HepG2 (cell line): ENCODE results near the gene TTBK2. TPM values are rescaled to one million over a fixed set of nuclear protein-coding genes. Genes with fewer than 3 reads are reported as not detected.

Experiments
- ATAC-seq: fragments of 200-7000 bp; cut with Tn5 transposase; 3 replicates; pipeline ENCODE4 v1.9.1; 2020; ENCODE audit warnings: mild to moderate bottlenecking, moderate library complexity
- BruUV-seq: library from RNA; stranded (reverse); fragments of 400-500 nt; replicated peaks from 2 replicates; lab custom pipeline; 2021; lab: Mats Ljungman, UMichigan
- CTCF ChIA-PET: fragments of 300-600 bp; formaldehyde crosslinking; extraction: SDS; loops from one replicate; lab custom pipeline; 2021; ENCODE audit warnings: low total read pairs, inconsistent platforms, low intra/inter-chr PET ratio; lab: Yijun Ruan, JAX
- POLR2A ChIA-PET: fragments of 350-600 bp; sonication (Branson Sonifier 250); formaldehyde crosslinking; loops from one replicate; lab custom pipeline; 2020; ENCODE audit warnings: antibody characterized with exemption, inconsistent platforms; lab: Yijun Ruan, JAX
- DNase-seq: peaks from one replicate; pipeline ENCODE4 v3.0.0-alpha.2; 2015; ENCODE audit warnings: low spot score
- FAIRE-seq: peaks from 3 replicates; lab custom pipeline; 2011; peaks lifted over from hg19 to GRCh38; lab: Jason Lieb, UNC
- H2AFZ ChIP-seq: one replicate; pipeline ENCODE4 v1.6.1; 2011; ENCODE audit warnings: low read length, inconsistent platforms
- H3K27ac ChIP-seq: fragments of 300-600 bp; 3 replicates; pipeline ENCODE4 v1.8.0; 2011; ENCODE audit warnings: mixed run types, mild to moderate bottlenecking, mixed read lengths, low read length, inconsistent platforms; ENCODE audit not compliant: insufficient read depth; ENCODE audit errors: extremely low read length
- H3K27me3 ChIP-seq, 2 experiments: fragments of 200-600 bp in 1 of 2; 2 replicates in 1 of 2; 3 replicates in 1 of 2; pipeline versions ENCODE4 v1.6.0 to v1.8.0; 2011; ENCODE audit warnings: low read length in 2 of 2, mild to moderate bottlenecking in 2 of 2, moderate library complexity in 2 of 2, inconsistent platforms in 1 of 2; ENCODE audit not compliant: insufficient read depth in 2 of 2, control insufficient read depth in 1 of 2
- H3K36me3 ChIP-seq, 2 experiments: fragments of 200-600 bp in 1 of 2; replicated peaks in 1 of 2; 2 replicates in 1 of 2; 3 replicates in 1 of 2; pipeline versions ENCODE4 v1.5.1 to v1.8.0; 2011; ENCODE audit warnings: low read length in 2 of 2, inconsistent platforms in 1 of 2; ENCODE audit not compliant: insufficient read depth in 2 of 2, control insufficient read depth in 1 of 2
- H3K4me1 ChIP-seq: 2 replicates; pipeline ENCODE4 v1.5.1; 2012; ENCODE audit warnings: low read length, inconsistent platforms; ENCODE audit not compliant: insufficient read depth
- H3K4me2 ChIP-seq: 2 replicates; pipeline ENCODE4 v1.6.0; 2011; ENCODE audit warnings: low read depth, low read length, inconsistent platforms
- H3K4me3 ChIP-seq, 3 experiments: fragments of 200-600 bp in 1 of 3; sonication (generic), shearing (Covaris generic) in 1 of 3; replicated peaks in 1 of 3; 2 replicates each; pipeline ENCODE4 v1.5.1; 2011 to 2016; ENCODE audit warnings: low read length in 3 of 3, inconsistent platforms in 2 of 3, low read depth in 2 of 3, mild to moderate bottlenecking in 2 of 3, control low read depth in 1 of 3, mixed read lengths in 1 of 3; ENCODE audit not compliant: insufficient read depth in 1 of 3
- H3K79me2 ChIP-seq: one replicate; pipeline ENCODE4 v1.6.1; 2011; ENCODE audit warnings: low read length, inconsistent platforms; ENCODE audit not compliant: insufficient read depth
- H3K9ac ChIP-seq: 2 replicates; pipeline ENCODE4 v1.6.0; 2011; ENCODE audit warnings: mild to moderate bottlenecking, low read depth, low read length, inconsistent platforms; ENCODE audit not compliant: insufficient read depth
- H3K9me3 ChIP-seq: 2 replicates; pipeline ENCODE4 v1.5.1; 2012; ENCODE audit warnings: mild to moderate bottlenecking, low read length
- H4K20me1 ChIP-seq: 2 replicates; pipeline ENCODE4 v1.6.0; 2011; ENCODE audit warnings: inconsistent platforms, mild to moderate bottlenecking, low read length, moderate library complexity; ENCODE audit not compliant: insufficient read depth
- ADNP ChIP-seq: sonication (generic); formaldehyde crosslinking; IDR thresholded peaks from 2 replicates; pipeline ENCODE4 v1.4.0; 2020; ENCODE audit warnings: missing genetic modification reagents
- BORCS8-MEF2B ChIP-seq: sonication (generic); formaldehyde crosslinking; IDR thresholded peaks from 2 replicates; pipeline ENCODE4 v1.8.0; 2022; ENCODE audit warnings: mild to moderate bottlenecking, missing genetic modification reagents
- CC2D1A ChIP-seq: sonication (generic); formaldehyde crosslinking; IDR thresholded peaks from 2 replicates; pipeline ENCODE4 v1.8.1; 2023; ENCODE audit warnings: mild to moderate bottlenecking, missing genetic modification reagents
- CERS6 ChIP-seq: sonication (generic); formaldehyde crosslinking; IDR thresholded peaks from 2 replicates; pipeline ENCODE4 v1.5.0; 2020; ENCODE audit warnings: missing genetic modification reagents
- FLYWCH1 ChIP-seq: sonication (generic); formaldehyde crosslinking; IDR thresholded peaks from 2 replicates; pipeline ENCODE4 v1.8.1; 2023; ENCODE audit warnings: mild to moderate bottlenecking, missing genetic modification reagents
- HNRNPL ChIP-seq: fragments of 200-400 bp; formaldehyde crosslinking; IDR thresholded peaks from 2 replicates; pipeline ENCODE4 v1.6.1; 2017; ENCODE audit warnings: mild to moderate bottlenecking, low read depth, low read length
- NPAS2 ChIP-seq: sonication (generic); formaldehyde crosslinking; IDR thresholded peaks from 2 replicates; pipeline ENCODE4 v1.8.0; 2022; ENCODE audit warnings: mild to moderate bottlenecking, missing genetic modification reagents, borderline replicate concordance
- SRSF4 ChIP-seq: fragments of 200-400 bp; formaldehyde crosslinking; IDR thresholded peaks from one replicate; pipeline ENCODE4 v1.6.1; 2018; ENCODE audit warnings: mild to moderate bottlenecking, low read depth, low read length, moderate library complexity; ENCODE audit not compliant: poor library complexity, severe bottlenecking
- TEF ChIP-seq: sonication (generic); formaldehyde crosslinking; IDR thresholded peaks from 2 replicates; pipeline ENCODE4 v1.5.0; 2020; ENCODE audit warnings: missing genetic modification reagents
- ZBTB21 ChIP-seq: sonication (generic); formaldehyde crosslinking; IDR thresholded peaks from 2 replicates; pipeline ENCODE4 v1.4.0; 2020; ENCODE audit warnings: missing genetic modification reagents
- ZBTB3 ChIP-seq: sonication (generic); formaldehyde crosslinking; IDR thresholded peaks from 2 replicates; pipeline ENCODE4 v1.4.0; 2020; ENCODE audit warnings: low read depth, mild to moderate bottlenecking, moderate library complexity, missing genetic modification reagents, borderline replicate concordance
- ZFAT ChIP-seq: sonication (generic); formaldehyde crosslinking; conservative IDR thresholded peaks from 2 replicates; pipeline ENCODE4 v1.8.1; 2023; ENCODE audit warnings: missing genetic modification reagents, inconsistent platforms
- ZMAT3 ChIP-seq: sonication (generic); formaldehyde crosslinking; conservative IDR thresholded peaks from 2 replicates; pipeline ENCODE4 v1.7.0; 2021; ENCODE audit warnings: missing genetic modification reagents
- ZNF543 ChIP-seq: sonication (generic); formaldehyde crosslinking; IDR thresholded peaks from 2 replicates; pipeline ENCODE4 v1.4.0; 2020; ENCODE audit warnings: mild to moderate bottlenecking, missing genetic modification reagents
- ZNF816 ChIP-seq: sonication (generic); formaldehyde crosslinking; IDR thresholded peaks from 2 replicates; pipeline ENCODE4 v1.8.0; 2022; ENCODE audit warnings: missing genetic modification reagents, mild to moderate bottlenecking, borderline replicate concordance
- ZSCAN21 ChIP-seq: sonication (generic); formaldehyde crosslinking; IDR thresholded peaks from 2 replicates; pipeline ENCODE4 v1.8.0; 2022; ENCODE audit warnings: mild to moderate bottlenecking, missing genetic modification reagents, moderate library complexity, borderline replicate concordance
- WGBS: methylation state at CpG from one replicate; pipeline ENCODE4 v1.1.6; 2017; ENCODE audit warnings: low lambda C conversion rate; 5-methylcytosine and 5-hydroxymethylcytosine counted together
- in situ Hi-C: cut with HindIII; loops from 2 replicates; pipeline ENCODE4 v1.10.0; 2017; ENCODE audit warnings: low pct_unique_long_range_greater_than_20kb; ENCODE audit not compliant: extremely low pct_ligation_motif_present
- intact Hi-C: fragments of 100-400 bp; cut with micrococcal nuclease; formaldehyde crosslinking; loops from one replicate; pipeline ENCODE4 v1.10.0; 2022; ENCODE audit not compliant: unreplicated experiment
- polyA plus RNA-seq, 8 experiments: library from polyadenylated mRNA; depleted of rRNA in 3 of 8; stranded (reverse) in 7 of 8; unstranded in 1 of 8; fragments of >200 nt; fragmentation: Illumina TruSeq in 4 of 8; extraction: Trizol in 4 of 8; gene quantifications; 2 replicates each; pipeline versions ENCODE4 v1.2.1 to v1.2.3, GENCODE V29; 2011 to 2016; ENCODE audit warnings: low read depth in 4 of 8, missing spikeins in 1 of 8, mixed read lengths in 1 of 8; ENCODE audit not compliant: insufficient read depth in 1 of 8
- total RNA-seq, 5 experiments: library from RNA; depleted of rRNA; stranded (reverse); fragments of >200 nt; fragmentation: Illumina TruSeq; extraction: Trizol; gene quantifications; 2 replicates each; pipeline ENCODE4 v1.2.3, GENCODE V29; 2016; ENCODE audit warnings: low read depth in 1 of 5
- TF ChIP-seq, protein P1 (sequence below): sonication (generic); formaldehyde crosslinking; IDR thresholded peaks from 2 replicates; pipeline ENCODE4 v1.9.0; 2022; ENCODE audit warnings: missing genetic modification reagents, mild to moderate bottlenecking, borderline replicate concordance

TTBK2 gene
- total and polyA plus RNA-seq, 2 of the 13 experiments (the other 11 are each of a cell fraction or from before 2014, with no cell fraction given): 5.1 to 7.4 TPM

DNA sequence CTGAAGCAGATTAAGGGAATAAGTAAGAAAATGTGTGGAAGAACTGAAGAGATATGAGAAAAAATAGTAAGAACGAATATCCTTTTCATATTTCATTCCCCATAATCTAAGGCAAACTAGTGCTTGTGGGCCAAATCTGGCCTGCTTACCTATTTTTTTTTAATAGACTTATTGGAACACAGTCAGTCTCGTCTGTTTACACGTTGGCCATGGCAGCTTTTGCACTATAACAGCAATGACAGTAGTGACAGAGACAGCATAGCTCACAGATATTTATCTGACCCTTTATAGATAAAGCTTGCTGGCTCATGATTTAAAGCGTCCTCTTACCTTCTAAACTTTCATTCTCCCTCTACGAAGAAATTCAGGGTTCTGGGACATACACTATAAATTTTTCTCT is 133.6 kb downstream of the TTBK2 start:
- in situ Hi-C loops: no loop called here
- intact Hi-C loops: no loop called here
- ChIA-PET POLR2A (no interaction called here), CTCF (no interaction called here)
- H3K4me3 ChIP-seq: no peak overlapping the region
- no peak for DNase-seq
- H2AFZ ChIP-seq: no peak overlapping the region
- H3K79me2 ChIP-seq: no peaks in the 10 kb centered on the region
- no peak for ATAC-seq
- H3K4me1 ChIP-seq: no peaks in the 10 kb centered on the region
- H3K27me3 ChIP-seq: no peaks in the 10 kb centered on the region
- no peaks in the 10 kb centered on the region for H3K9me3 ChIP-seq
- no peak overlapping the region for H3K4me2 ChIP-seq
- BruUV-seq: no TSS peak
- no peak for FAIRE-seq
- TF ChIP-seq ZNF816 (CRISPR knock-in tag): no peak
- TF ChIP-seq CC2D1A (CRISPR knock-in tag): no peak
- TF ChIP-seq ZMAT3: no peak
- no peak for TF ChIP-seq ZSCAN21
- TF ChIP-seq ZNF543: no peak
- no peak for TF ChIP-seq FLYWCH1 (CRISPR knock-in tag)
- no peak for TF ChIP-seq BORCS8-MEF2B
- no peak for TF ChIP-seq TEF
- no peak for TF ChIP-seq ZFAT
- no peak for TF ChIP-seq ZBTB21
- TF ChIP-seq CERS6 (CRISPR knock-in tag): no peak
- no peak for TF ChIP-seq ADNP (CRISPR knock-in tag)
- no peak for TF ChIP-seq HNRNPL
- TF ChIP-seq NPAS2 (CRISPR knock-in tag): no peak
- TF ChIP-seq, protein P1, sequence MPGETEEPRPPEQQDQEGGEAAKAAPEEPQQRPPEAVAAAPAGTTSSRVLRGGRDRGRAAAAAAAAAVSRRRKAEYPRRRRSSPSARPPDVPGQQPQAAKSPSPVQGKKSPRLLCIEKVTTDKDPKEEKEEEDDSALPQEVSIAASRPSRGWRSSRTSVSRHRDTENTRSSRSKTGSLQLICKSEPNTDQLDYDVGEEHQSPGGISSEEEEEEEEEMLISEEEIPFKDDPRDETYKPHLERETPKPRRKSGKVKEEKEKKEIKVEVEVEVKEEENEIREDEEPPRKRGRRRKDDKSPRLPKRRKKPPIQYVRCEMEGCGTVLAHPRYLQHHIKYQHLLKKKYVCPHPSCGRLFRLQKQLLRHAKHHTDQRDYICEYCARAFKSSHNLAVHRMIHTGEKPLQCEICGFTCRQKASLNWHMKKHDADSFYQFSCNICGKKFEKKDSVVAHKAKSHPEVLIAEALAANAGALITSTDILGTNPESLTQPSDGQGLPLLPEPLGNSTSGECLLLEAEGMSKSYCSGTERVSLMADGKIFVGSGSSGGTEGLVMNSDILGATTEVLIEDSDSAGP (CRISPR knock-in tag): no peak
- no peak for TF ChIP-seq ZBTB3 (CRISPR knock-in tag)
- TF ChIP-seq SRSF4: no peak
- H3K27ac ChIP-seq: no peak overlapping the region
- WGBS: 94% methylated on average over 5 of the region's 5 CpGs
- no peaks in the 10 kb centered on the region for H4K20me1 ChIP-seq
- H3K36me3 ChIP-seq: peaks cover 0 to 5% of the 10 kb centered on the region in 2 experiments; a peak in 1 of 5 replicates
- H3K9ac ChIP-seq: no peak overlapping the region
